ENCODE results near the gene REG1A. TPM values are rescaled to one million over a fixed set of nuclear protein-coding genes. Genes with fewer than 3 reads are reported as not detected.

The REG1A gene
- total RNA-seq, 2 experiments from 2014 or later, result not detected

DNA sequence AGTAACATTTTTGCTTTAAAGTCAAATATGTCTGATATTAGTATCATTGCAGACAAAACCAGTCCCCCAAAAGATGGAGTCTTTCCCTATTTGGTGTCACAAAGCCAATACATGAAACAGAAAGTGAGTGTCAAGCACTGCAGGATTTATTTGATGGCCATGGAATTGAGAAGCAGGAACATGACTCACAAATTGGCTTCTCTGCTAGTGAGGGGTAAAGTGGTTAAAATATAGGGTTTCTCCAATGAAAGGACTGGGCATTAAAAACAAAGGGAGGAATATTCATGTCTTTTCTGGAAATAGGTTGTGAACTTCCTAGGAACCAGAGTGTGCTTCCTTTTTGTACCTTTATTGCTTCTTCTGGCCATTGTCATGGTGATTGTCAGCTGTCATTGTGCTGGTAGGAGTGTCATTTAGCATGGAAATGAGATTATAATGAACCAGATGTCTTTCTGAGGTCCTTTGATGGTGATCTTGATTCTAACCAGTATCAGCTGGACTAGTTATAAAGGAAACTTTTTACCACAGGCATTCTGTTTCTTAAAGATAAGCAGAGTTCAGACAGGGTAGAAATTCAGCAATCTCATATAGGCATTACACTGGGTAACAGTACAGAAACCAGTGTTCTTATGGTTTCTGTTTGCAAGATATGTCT, 36.6 kb upstream of the REG1A start:
- no peaks in the 10 kb centered on the region for H3K27me3 ChIP-seq (ENCODE audit: control insufficient read depth in 1 of 2, insufficient read depth in 2 of 2, low read length in 2 of 2)
- no peak overlapping the region for H3K4me3 ChIP-seq (ENCODE audit: low read length)
- H3K27ac ChIP-seq (ENCODE audit: low read depth in 1 of 2, low read length in 2 of 2), result no peak overlapping the region
- H3K36me3 Mint-ChIP-seq (ENCODE audit: low read depth), result no peaks in the 10 kb centered on the region
- no peak overlapping the region for H3K27ac Mint-ChIP-seq
- POLR2A ChIA-PET, result no interaction called here
- TF ChIP-seq, protein P1, sequence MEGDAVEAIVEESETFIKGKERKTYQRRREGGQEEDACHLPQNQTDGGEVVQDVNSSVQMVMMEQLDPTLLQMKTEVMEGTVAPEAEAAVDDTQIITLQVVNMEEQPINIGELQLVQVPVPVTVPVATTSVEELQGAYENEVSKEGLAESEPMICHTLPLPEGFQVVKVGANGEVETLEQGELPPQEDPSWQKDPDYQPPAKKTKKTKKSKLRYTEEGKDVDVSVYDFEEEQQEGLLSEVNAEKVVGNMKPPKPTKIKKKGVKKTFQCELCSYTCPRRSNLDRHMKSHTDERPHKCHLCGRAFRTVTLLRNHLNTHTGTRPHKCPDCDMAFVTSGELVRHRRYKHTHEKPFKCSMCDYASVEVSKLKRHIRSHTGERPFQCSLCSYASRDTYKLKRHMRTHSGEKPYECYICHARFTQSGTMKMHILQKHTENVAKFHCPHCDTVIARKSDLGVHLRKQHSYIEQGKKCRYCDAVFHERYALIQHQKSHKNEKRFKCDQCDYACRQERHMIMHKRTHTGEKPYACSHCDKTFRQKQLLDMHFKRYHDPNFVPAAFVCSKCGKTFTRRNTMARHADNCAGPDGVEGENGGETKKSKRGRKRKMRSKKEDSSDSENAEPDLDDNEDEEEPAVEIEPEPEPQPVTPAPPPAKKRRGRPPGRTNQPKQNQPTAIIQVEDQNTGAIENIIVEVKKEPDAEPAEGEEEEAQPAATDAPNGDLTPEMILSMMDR (IDR thresholded peaks at IDR 0.05), result no peak
- intact Hi-C loops (cut with DNase I, micrococcal nuclease), result no loop called here
- DNase-seq (no peak), ATAC-seq (ENCODE audit: poor library complexity) (no peak)
- CTCF ChIA-PET, result no interaction called here
- peaks cover 0 to 5% of the 10 kb centered on the region in 2 experiments for H3K9me3 ChIP-seq (ENCODE audit: control insufficient read depth in 1 of 2, insufficient read depth in 1 of 2, low read length in 2 of 2)
- no peaks in the 10 kb centered on the region for H3K36me3 ChIP-seq (ENCODE audit: insufficient read depth, low read length)
- no peaks in the 10 kb centered on the region for H3K27me3 Mint-ChIP-seq
- no peak overlapping the region for H3K4me3 Mint-ChIP-seq
- H3K4me1 ChIP-seq (ENCODE audit: insufficient read depth, low read length), result no peaks in the 10 kb centered on the region
- H3K9me3 Mint-ChIP-seq, result peaks cover 17% of the 10 kb centered on the region
- no peaks in the 10 kb centered on the region for H3K4me1 Mint-ChIP-seq (ENCODE audit: low read depth)

DNA sequence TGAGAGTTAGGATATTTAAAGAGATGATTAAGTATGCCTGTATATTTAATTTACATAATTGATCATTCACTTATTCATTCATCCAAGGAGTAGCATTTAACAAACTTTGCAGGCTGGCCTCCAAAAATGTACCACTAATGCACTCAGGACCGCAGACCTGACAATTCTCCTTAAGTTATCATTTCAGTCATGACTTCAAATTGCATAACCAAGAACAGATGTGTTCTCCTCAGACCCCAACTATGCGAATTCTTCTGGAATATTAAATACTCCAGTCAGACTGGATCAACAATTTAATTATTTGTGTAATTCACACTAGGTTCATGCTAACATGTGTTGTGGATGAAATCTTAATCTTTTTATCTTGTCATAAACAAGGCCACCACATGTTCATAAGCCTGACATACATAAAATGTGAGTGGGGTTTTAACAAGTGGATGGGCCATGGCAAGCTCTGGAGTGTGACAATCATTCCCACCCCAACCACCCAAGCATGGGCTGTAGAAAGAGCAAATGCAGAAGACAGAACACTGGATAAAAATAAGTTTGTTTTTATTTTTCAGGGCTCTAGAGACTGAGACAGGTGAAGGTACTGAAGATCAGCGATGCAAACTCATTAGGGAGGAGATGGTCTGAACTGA, 35.7 kb upstream of the REG1A start:
- Mint-ChIP-seq H3K4me3 (no peak overlapping the region), H3K36me3 (ENCODE audit: low read depth) (no peaks in the 10 kb centered on the region), H3K9me3 (peaks cover 17% of the 10 kb centered on the region), H3K27ac (no peak overlapping the region), H3K27me3 (no peaks in the 10 kb centered on the region), H3K4me1 (ENCODE audit: low read depth) (no peaks in the 10 kb centered on the region)
- POLR2A ChIA-PET, result no interaction called here
- Histone ChIP-seq H3K4me3 (ENCODE audit: low read length) (no peak overlapping the region), H3K9me3 (ENCODE audit: control insufficient read depth in 1 of 2, insufficient read depth in 1 of 2, low read length in 2 of 2) (peaks cover 3 to 5% of the 10 kb centered on the region in 2 experiments), H3K36me3 (ENCODE audit: insufficient read depth, low read length) (no peaks in the 10 kb centered on the region), H3K27me3 (ENCODE audit: control insufficient read depth in 1 of 2, insufficient read depth in 2 of 2, low read length in 2 of 2) (no peaks in the 10 kb centered on the region), H3K4me1 (ENCODE audit: insufficient read depth, low read length) (no peaks in the 10 kb centered on the region), H3K27ac (ENCODE audit: low read depth in 1 of 2, low read length in 2 of 2) (no peak overlapping the region)
- CTCF ChIA-PET, result no interaction called here
- DNase-seq (no peak), ATAC-seq (ENCODE audit: poor library complexity) (no peak)
- intact Hi-C loops (cut with DNase I, micrococcal nuclease), result no loop called here
- TF ChIP-seq, protein P1 (IDR thresholded peaks at IDR 0.05), result no peak

DNA sequence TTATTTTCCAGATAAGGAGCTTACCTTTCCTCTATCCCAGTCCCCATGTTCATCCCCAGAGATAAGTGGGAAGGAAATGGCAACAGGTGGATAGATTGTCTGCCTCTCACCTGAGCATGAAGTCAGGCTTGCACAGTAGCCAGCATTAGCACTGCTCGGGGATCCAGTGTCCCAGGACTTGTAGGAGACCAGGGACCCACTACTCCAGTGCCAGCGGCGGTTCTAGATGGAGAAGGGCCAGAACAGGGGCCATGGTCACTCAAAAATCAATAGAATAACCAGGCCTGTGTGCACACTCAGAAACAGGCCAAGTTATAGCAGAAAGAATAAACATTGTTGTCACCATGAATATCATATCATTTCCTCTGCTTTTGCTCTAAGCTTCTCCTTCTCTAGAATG, 34.9 kb upstream of the REG1A start:
- intact Hi-C loops (cut with DNase I, micrococcal nuclease), result no loop called here

More for the DNA sequence above, 34.9 kb upstream of the REG1A start:
- Mint-ChIP-seq H3K36me3 (ENCODE audit: low read depth) (no peaks in the 10 kb centered on the region), H3K9me3 (peaks cover 17% of the 10 kb centered on the region), H3K27me3 (no peaks in the 10 kb centered on the region), H3K4me3 (no peak overlapping the region), H3K27ac (no peak overlapping the region), H3K4me1 (ENCODE audit: low read depth) (no peaks in the 10 kb centered on the region)
- POLR2A ChIA-PET, result no interaction called here
- Histone ChIP-seq H3K27ac (ENCODE audit: low read depth in 1 of 2, low read length in 2 of 2) (no peak overlapping the region), H3K4me1 (ENCODE audit: insufficient read depth, low read length) (no peaks in the 10 kb centered on the region), H3K9me3 (ENCODE audit: control insufficient read depth in 1 of 2, insufficient read depth in 1 of 2, low read length in 2 of 2) (peaks cover 3 to 5% of the 10 kb centered on the region in 2 experiments), H3K27me3 (ENCODE audit: control insufficient read depth in 1 of 2, insufficient read depth in 2 of 2, low read length in 2 of 2) (no peaks in the 10 kb centered on the region), H3K36me3 (ENCODE audit: insufficient read depth, low read length) (no peaks in the 10 kb centered on the region), H3K4me3 (ENCODE audit: low read length) (no peak overlapping the region)
- TF ChIP-seq, protein P1 (IDR thresholded peaks at IDR 0.05), result no peak
- no peak for ATAC-seq (ENCODE audit: poor library complexity)
- CTCF ChIA-PET, result no interaction called here
- DNase-seq, result no peak
